Heart left ventricle (tissue), 16 donors: ENCODE data around the gene ETV7. TPM values are rescaled to one million over a fixed set of nuclear protein-coding genes. Genes with fewer than 3 reads are reported as not detected.

Experiments
- ATAC-seq, 4 donors: fragments of 200-7000 bp; cut with Tn5 transposase; one replicate each; pipeline ENCODE4 v1.9.1; 2020 to 2022; ENCODE audit warnings: moderate library complexity in 4 of 4, mild to moderate bottlenecking in 3 of 4, moderate number of reproducible peaks in 1 of 4
- DNase-seq, 5 donors: peaks; one replicate each; pipeline ENCODE4 v3.0.0-alpha.2; 2020
- H3K27ac ChIP-seq, 12 donors: fragments of 200-600 bp; sonication (generic) in 4 of 12; one replicate each; pipeline versions ENCODE4 v1.5.0 to v1.8.0; 2016 to 2022; ENCODE audit warnings: mild to moderate bottlenecking in 2 of 12
- H3K27me3 ChIP-seq, 9 donors: fragments of 200-600 bp; sonication (generic) in 2 of 9; one replicate each; pipeline versions ENCODE4 v1.5.1 to v1.8.0; 2016 to 2022; ENCODE audit warnings: mild to moderate bottlenecking in 3 of 9
- H3K36me3 ChIP-seq, 9 donors: fragments of 200-600 bp; sonication (generic) in 2 of 9; one replicate each; pipeline versions ENCODE4 v1.5.0 to v1.8.0; 2018 to 2022; ENCODE audit warnings: mild to moderate bottlenecking in 2 of 9
- H3K4me1 ChIP-seq, 12 donors: fragments of 200-600 bp; sonication (generic) in 4 of 12; one replicate each; pipeline versions ENCODE4 v1.5.0 to v1.8.0; 2016 to 2022; ENCODE audit warnings: mild to moderate bottlenecking in 3 of 12
- H3K4me3 ChIP-seq, 12 donors: fragments of 200-600 bp; sonication (generic) in 4 of 12; one replicate each; pipeline versions ENCODE4 v1.5.0 to v1.8.0; 2017 to 2022; ENCODE audit warnings: mild to moderate bottlenecking in 9 of 12, moderate library complexity in 4 of 12
- H3K9me3 ChIP-seq, 12 donors: fragments of 200-600 bp; sonication (generic) in 4 of 12; one replicate each; pipeline versions ENCODE4 v1.5.0 to v1.8.0; 2016 to 2022; ENCODE audit warnings: mild to moderate bottlenecking in 1 of 12
- CTCF ChIP-seq, 12 donors: fragments of 200-600 bp; sonication (generic) in 4 of 12; IDR thresholded peaks; one replicate each; pipeline versions ENCODE4 v1.5.0 to v1.8.0; 2018 to 2022; ENCODE audit warnings: antibody characterized with exemption in 12 of 12, mild to moderate bottlenecking in 5 of 12
- POLR2A ChIP-seq, 2 donors: fragments of 450-650 bp; IDR thresholded peaks; one replicate each; pipeline ENCODE4 v1.6.1; 2017; ENCODE audit warnings: antibody characterized with exemption in 2 of 2, mild to moderate bottlenecking in 2 of 2, moderate library complexity in 2 of 2
- WGBS, 4 donors: extraction: QIAGEN DNeasy Blood & Tissue Kit in 2 of 4; methylation state at CpG; one replicate each; pipeline versions ENCODE4 v1.1.5 to v1.1.7; 2013 to 2018; 5-methylcytosine and 5-hydroxymethylcytosine counted together
- intact Hi-C, 10 donors: fragments of 100-400 bp; cut with DNase I; formaldehyde crosslinking; loops; one replicate each; pipeline versions ENCODE4 v1.11.1 to v1.14.2; 2022
- polyA plus RNA-seq, 2 donors: library from polyadenylated mRNA; stranded (reverse); fragments of 200-250 nt; gene quantifications; one replicate each; pipeline ENCODE4 v1.2.3, GENCODE V29; 2013
- total RNA-seq, 9 donors: library from RNA; depleted of rRNA in 2 of 9; stranded (reverse); fragments of >200 nt in 2 of 9; fragmentation: NEBNext Ultra II Directional in 3 of 9; extraction: Animal tissue kit (Norgen Biotek cat#: 25700) in 3 of 9; gene quantifications; one replicate each; pipeline versions ENCODE4 v1.1.0 to v1.2.4, GENCODE V29; 2016 to 2023
- donor health status: ischemic (EF 13 %, LVEDD 7.1; RV severe dilation, severe dysfunction).
- donor health status: healthy with polysubstance abuse.
- donor health status: DM: no; HTN: yes; CAD: no.
- donor health status: DM: no; HTN: no; CAD: no.
- donor health status: ischemic (EF 25% LVEDD 6.9; RV normal size, moderate dysfunction).
- donor health status: ischemic (EF 25% LVEDD 5.7; RV mildly dilated, moderate dysfunction).
- donor health status: healthy.
- donor health status: DM: yes; HTN: yes; CAD: no.
- donor health status: ischemic (EF 35%, LVEDD 5.7; RV mildly dilated, moderate dysfunction).
- donor health status: nonischemic (EF 11% LVEDD 7.7; RV severe dilation, severe dysfunction).
- donor health status: DM: yes; HTN: yes; CAD: no.
- donor health status: PGD.
- donor health status: ischemic (EF 29% LVEDD 5.4; RV normal size, mild dysfunction).
- donor health status: nonischemic (EF 23%, LVEDD 6.1; RV moderate dilation, normal function).

The ETV7 gene
- total and polyA plus RNA-seq, 11 donors, result 0.06 to 5.1 (median 0.31) TPM; not detected in 5

- 86 to 89% (median 89%) methylated on average over 11 to 14 of the region's 14 CpGs for WGBS, 4 donors
Observed at GRCh38 chr6:36330366-36330765, 57.1 kb downstream of the ETV7 start.

GRCh38 chr6:36329798-36330291 is 57.6 kb downstream of the ETV7 start:
- Histone ChIP-seq H3K4me1 (peaks cover 0 to 16% (median 9%) of the 10 kb centered on the region in 12 donors), H3K27me3 (peaks cover 0 to 49% (median 5%) of the 10 kb centered on the region in 9 donors), H3K4me3 (no peak overlapping the region), H3K27ac (no peak overlapping the region), H3K36me3 (no peaks in the 10 kb centered on the region), H3K9me3 (no peaks in the 10 kb centered on the region)
- no peak for ATAC-seq
- no peak for DNase-seq
- intact Hi-C loops, result no loop called here
- WGBS, 4 donors, result 50 to 67% (median 63%) methylated on average over 14 of the region's 14 CpGs
- no peak for TF ChIP-seq CTCF (IDR thresholded peaks at IDR 0.05)
- no peak for TF ChIP-seq POLR2A (IDR thresholded peaks at IDR 0.05)

More at GRCh38 chr6:36330366-36330765, 57.1 kb downstream of the ETV7 start:
- Histone ChIP-seq H3K36me3 (no peaks in the 10 kb centered on the region), H3K27ac (no peak overlapping the region), H3K4me1 (peaks cover 0 to 18% (median 11%) of the 10 kb centered on the region in 12 donors), H3K27me3 (peaks cover 0 to 50% (median 5%) of the 10 kb centered on the region in 9 donors), H3K4me3 (no peak overlapping the region), H3K9me3 (no peaks in the 10 kb centered on the region)
- DNase-seq (no peak), ATAC-seq (no peak)
- TF ChIP-seq POLR2A (IDR thresholded peaks at IDR 0.05), result no peak
- no peak for TF ChIP-seq CTCF (IDR thresholded peaks at IDR 0.05)
- intact Hi-C loops, result no loop called here

DNA sequence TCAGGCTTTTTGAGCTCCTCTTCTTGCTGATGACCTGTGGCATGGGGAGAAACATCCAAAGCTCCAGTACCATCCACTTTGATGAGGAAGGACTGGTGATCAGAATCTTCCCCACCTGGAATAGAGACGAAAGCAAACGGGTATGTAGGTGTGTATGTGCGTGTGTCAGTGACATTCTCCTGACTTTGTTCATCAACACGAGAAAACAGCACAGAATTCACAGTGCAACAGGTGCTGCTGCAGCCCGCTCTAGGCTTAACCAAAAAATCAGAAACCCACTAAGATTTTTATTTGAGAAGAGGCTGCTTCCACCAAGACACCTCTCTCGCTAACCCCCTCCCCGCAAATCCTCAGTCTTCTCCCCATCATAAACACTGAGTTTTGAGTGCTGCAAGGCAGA is 58.9 kb downstream of the ETV7 start:
- ATAC-seq (no peak), DNase-seq (no peak)
- Histone ChIP-seq H3K36me3 (no peaks in the 10 kb centered on the region), H3K4me1 (peaks cover 0 to 4% (median 0%) of the 10 kb centered on the region in 12 donors), H3K27ac (no peak overlapping the region), H3K4me3 (no peak overlapping the region), H3K27me3 (peaks cover 0 to 39% (median 5%) of the 10 kb centered on the region in 9 donors), H3K9me3 (no peaks in the 10 kb centered on the region)
- 83 to 92% (median 89%) methylated on average over 7 of the region's 7 CpGs for WGBS, 4 donors
- TF ChIP-seq CTCF (IDR thresholded peaks at IDR 0.05) (no peak), POLR2A (IDR thresholded peaks at IDR 0.05) (no peak)
- intact Hi-C loops, result no loop called here

DNA sequence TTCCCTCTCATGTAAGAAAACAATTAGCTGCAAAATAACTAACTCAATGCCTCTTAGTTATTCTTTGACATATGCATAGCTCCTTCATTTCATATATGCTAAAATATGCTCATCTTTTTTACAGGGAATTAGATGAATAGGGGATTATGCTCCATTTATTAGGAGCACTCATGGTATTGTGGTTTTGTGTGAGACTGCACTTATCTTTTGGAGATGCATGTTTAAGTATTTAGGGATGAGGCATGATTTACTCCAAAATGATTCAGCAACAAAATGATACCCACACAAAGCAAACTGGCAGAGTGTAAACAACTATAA is 59.6 kb downstream of the ETV7 start:
- no peak for ATAC-seq
- Histone ChIP-seq H3K9me3 (no peaks in the 10 kb centered on the region), H3K27ac (no peak overlapping the region), H3K4me3 (no peak overlapping the region), H3K4me1 (no peaks in the 10 kb centered on the region), H3K27me3 (peaks cover 0 to 36% (median 5%) of the 10 kb centered on the region in 9 donors), H3K36me3 (no peaks in the 10 kb centered on the region)
- TF ChIP-seq POLR2A (IDR thresholded peaks at IDR 0.05) (no peak), CTCF (IDR thresholded peaks at IDR 0.05) (no peak)
- intact Hi-C loops, result no loop called here
- DNase-seq, result no peak
